ENCODE data around the gene RNF166.

The RNF166 gene

DNA sequence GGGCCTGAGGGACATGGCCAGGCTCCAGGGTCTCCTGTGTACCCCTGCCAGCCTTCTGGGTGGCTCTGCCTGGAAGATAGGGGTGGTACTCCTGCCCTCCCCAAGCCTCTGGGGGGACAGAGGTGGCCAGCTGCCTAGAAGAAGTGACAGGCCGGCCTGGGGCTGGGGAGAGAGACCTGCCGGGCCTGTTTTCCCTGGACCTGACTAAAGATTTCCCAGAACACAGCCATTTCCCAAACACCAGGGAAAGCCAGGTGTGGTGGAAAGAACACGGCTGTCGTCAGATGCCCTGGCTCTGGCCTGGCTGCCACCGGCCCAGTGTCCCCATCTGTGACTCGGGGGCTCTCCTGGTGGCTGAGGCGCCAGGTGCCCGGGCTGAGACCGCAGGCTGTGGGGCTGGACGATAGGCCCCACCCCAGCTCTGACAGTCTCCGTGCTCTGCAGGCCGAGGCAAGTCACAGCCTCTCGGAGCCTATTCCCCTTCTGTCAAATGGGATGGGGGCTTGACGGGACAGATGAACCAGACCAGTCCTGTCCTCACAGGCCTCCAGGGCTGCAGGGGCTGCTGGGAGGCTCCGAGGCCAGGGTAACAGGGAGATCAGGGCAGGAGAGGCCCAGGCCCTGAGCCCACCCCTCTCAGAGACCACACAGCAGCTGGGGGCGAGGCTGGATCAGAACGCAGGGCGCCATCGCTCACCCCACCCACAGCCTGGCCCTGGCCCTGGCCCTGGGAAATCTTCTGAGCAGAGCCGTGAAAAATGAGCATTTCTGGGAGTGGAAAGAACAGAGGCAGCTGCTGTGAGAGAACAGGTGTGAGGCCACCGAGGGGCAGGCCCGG lies 33.1 kb upstream of the RNF166 start:
- no peak for DNase-seq

GRCh38 chr16:88738151-88739084 lies 32.2 kb upstream of the RNF166 start:
- DNase-seq: no peak

GRCh38 chr16:88737298-88738150 lies 31.3 kb upstream of the RNF166 start:
- peak; percentile 28 for DNase-seq

DNA sequence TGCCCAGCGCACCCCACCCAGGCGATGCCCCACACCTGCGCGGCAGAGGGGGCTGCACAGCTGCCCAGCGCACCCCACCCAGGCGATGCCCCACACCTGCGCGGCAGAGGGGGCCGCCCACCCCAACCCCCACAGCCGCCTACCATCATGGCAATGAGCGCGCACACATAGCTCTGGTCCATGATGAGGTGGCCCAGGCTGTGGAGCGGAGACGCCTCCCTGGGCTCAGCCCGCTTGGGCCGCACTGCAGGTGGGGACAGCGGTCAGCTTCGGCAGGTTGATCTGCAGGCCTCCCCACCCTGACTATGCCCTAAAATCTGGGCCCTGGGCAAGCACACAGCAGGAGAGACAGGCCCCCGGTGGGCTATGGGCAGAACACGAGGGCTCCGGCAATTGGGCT lies 30.3 kb upstream of the RNF166 start:
- no peak for DNase-seq

DNA sequence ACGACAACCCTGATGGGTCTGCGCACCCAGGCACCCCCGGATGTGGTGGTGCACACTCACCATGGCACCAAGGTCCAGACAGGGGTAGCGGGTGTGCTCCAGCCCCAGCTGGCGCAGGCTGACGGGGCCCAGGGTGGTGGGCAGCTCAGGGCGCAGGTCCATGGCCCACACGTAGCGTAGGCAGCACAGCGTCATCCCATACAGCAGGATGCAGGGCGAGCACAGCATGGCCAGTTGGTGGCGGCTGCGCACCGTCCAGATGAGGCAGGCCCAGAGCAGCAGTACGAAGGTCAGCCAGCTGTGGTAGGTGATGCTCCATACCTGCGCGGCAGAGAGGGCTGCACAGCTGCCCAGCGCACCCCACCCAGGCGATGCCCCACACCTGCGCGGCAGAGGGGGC lies 29.9 kb upstream of the RNF166 start:
- no peak for DNase-seq

- no peak for DNase-seq
Observed at GRCh38 chr16:88735616-88736015, 29.4 kb upstream of the RNF166 start.

- DNase-seq: no peak
Observed at GRCh38 chr16:88735121-88735520, 28.9 kb upstream of the RNF166 start.

GRCh38 chr16:88734361-88734728 lies 28.1 kb upstream of the RNF166 start:
- no peak for DNase-seq

- no peak for DNase-seq
Observed at GRCh38 chr16:88733630-88734360, 27.6 kb upstream of the RNF166 start.

- no peak for DNase-seq
Observed at GRCh38 chr16:88732961-88733294, 26.7 kb upstream of the RNF166 start.

DNA sequence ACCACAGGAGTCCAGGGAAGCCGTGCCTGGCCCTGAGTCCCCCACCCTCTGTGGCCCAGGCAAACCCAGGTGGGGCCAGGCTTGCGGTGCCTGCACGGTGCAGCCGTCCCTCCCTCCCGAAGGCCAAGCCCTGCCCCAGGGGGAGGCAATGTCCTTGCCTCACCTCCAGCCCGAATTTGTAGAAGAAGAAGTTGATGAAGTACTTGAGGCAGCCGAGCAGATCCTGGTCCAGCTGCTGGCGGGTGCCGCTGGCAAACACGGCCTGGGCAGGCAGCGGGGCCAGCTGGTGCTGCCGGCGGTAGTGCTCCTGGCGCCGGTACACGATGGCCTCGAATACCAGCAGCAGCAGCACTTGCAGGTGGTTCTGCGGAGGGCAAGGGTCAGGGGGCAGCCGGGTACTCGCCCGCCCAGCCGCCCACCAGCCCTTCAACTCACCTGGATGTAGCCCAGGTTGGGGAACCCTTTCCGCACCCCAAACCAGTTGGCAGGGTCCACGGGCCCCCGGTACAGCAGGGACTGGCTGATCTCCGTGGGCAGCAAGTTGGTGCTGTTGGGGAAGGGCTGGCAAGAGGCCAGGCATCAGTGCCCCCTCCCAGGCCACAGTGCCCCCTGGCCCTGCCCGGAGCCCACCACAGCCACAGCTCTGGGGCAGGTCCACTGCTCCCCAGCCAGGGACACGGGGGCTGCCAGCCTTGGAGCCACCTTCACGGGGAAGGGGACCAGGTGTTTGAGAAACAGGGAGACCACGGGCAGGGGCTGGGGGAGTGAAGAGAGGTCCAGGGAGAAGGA lies 26.2 kb upstream of the RNF166 start:
- DNase-seq: no peak

- DNase-seq: no peak
Observed at GRCh38 chr16:88731699-88732098, 25.5 kb upstream of the RNF166 start.

GRCh38 chr16:88730632-88731607 lies 24.7 kb upstream of the RNF166 start:
- no peak for DNase-seq

DNA sequence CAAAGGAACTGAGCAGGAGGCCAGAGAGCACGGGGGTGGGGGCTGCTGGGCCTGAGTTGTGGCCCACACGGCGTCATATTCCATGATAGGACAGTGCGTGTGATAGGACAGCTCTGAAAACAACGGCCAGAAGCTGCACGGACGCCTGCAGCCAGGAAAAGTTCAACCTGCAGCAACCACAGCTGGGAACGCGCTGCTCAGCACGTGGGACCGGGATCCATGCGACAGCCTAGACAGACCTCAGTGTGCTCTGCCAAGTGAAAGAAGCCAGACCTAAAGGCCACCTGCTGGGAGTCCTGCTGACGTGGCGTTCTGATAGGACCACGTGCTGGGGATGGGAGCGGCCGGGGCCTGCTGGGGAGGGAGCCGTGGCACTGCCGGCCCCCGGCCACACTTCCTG lies 21.7 kb upstream of the RNF166 start:
- DNase-seq: no peak

- no peak for DNase-seq
Observed at GRCh38 chr16:88726981-88727380, 20.8 kb upstream of the RNF166 start.

GRCh38 chr16:88726408-88726749 lies 20.2 kb upstream of the RNF166 start:
- DNase-seq: no peak

- no peak for DNase-seq
Observed at GRCh38 chr16:88725609-88726407, 19.6 kb upstream of the RNF166 start.

DNA sequence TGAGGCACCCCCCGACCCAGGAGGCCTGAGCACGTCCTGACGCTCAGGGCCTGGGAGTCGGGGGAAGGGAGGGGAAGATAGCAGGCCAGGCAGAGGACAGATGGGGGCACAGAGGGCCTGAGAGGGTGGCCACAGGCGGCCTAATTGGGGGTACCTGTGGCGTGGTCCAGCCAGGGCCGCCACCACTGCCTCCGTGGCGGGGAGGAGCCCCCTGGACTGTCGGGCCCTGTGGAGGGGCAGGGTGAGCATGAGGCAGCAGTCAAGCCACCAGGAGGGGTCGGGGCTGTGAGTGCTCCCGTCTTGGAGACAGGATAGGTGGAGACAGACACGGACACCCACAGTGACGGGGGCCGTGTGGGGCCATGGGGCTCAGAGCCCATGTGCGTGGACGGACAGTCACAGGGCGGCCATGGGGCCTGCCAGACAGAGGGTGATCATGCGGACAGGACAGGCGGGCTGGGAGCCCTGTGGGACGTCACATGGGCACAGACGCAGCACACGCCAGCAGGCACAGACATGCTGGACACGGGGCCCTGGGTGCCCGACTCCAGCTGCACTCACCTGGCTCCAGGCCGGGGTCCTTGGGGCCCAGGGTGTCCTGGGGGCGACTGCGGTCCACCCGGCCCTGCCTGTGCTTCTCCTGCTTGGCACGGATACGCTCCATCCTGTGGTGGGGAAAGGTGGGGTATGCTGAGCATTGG lies 18.8 kb upstream of the RNF166 start:
- no peak for DNase-seq

- no peak for DNase-seq
Observed at GRCh38 chr16:88723911-88724310, 17.7 kb upstream of the RNF166 start.
